Pancreas (tissue), 10 donors: ENCODE results near the gene GSN. TPM values are rescaled to one million over a fixed set of nuclear protein-coding genes. Genes with fewer than 3 reads are reported as not detected.

Experiments used
- ATAC-seq, 4 donors: fragments of 200-7000 bp; cut with Tn5 transposase; one replicate each; pipeline versions ENCODE4 v1.8.0 to v1.9.1; 2020; ENCODE audit warnings: mild to moderate bottlenecking in 4 of 4, moderate library complexity in 4 of 4
- DNase-seq, 6 donors: peaks; one replicate each; pipeline ENCODE4 v3.0.0-alpha.2; 2020
- FAIRE-seq: peaks from 2 replicates; lab custom pipeline; 2012; peaks lifted over from hg19 to GRCh38; lab: Jason Lieb, UNC
- H3K27ac ChIP-seq, 4 donors: fragments of 200-600 bp; sonication (generic); 1 replicate in 3 of 4; 2 replicates in 1 of 4; pipeline versions ENCODE4 v1.5.0 to v1.8.0; 2020
- H3K27me3 ChIP-seq, 4 donors: fragments of 200-600 bp; one replicate each; pipeline ENCODE4 v1.8.0; 2021
- H3K36me3 ChIP-seq, 3 donors: fragments of 200-600 bp; sonication (generic) in 1 of 3; one replicate each; pipeline versions ENCODE4 v1.5.0 to v1.8.0; 2020 to 2021
- H3K4me1 ChIP-seq, 3 donors: fragments of 200-600 bp; one replicate each; pipeline ENCODE4 v1.8.0; 2021
- H3K4me3 ChIP-seq, 4 donors: fragments of 200-600 bp; sonication (generic) in 2 of 4; one replicate each; pipeline versions ENCODE4 v1.5.0 to v1.8.0; 2020 to 2021
- H3K9me3 ChIP-seq, 4 donors: fragments of 200-600 bp; one replicate each; pipeline ENCODE4 v1.8.0; 2021
- WGBS, 2 donors: extraction: QIAGEN DNeasy Blood & Tissue Kit; methylation state at CpG; one replicate each; pipeline ENCODE4 v1.1.7; 2013; 5-methylcytosine and 5-hydroxymethylcytosine counted together
- intact Hi-C, 3 donors: fragments of 100-400 bp; cut with DNase I; formaldehyde crosslinking; loops; one replicate each; pipeline versions ENCODE4 v1.11.1 to v1.14.2; 2022
- polyA plus RNA-seq, 2 donors: library from polyadenylated mRNA; stranded (reverse); fragments of 200-250 nt; gene quantifications; one replicate each; pipeline ENCODE4 v1.2.3, GENCODE V29; 2013
- total RNA-seq, 6 donors: library from RNA; stranded (reverse); fragmentation: NEBNext Ultra II Directional in 4 of 6; extraction: Animal tissue kit (Norgen Biotek cat#: 25700) in 4 of 6; gene quantifications; one replicate each; pipeline versions ENCODE4 v1.2.1 to v1.2.4, GENCODE V29; 2021 to 2023
- TF ChIP-seq, protein P1 (sequence below), 4 donors: fragments of 200-600 bp; sonication (generic) in 3 of 4; IDR thresholded peaks; one replicate each; pipeline versions ENCODE4 v1.5.0 to v1.8.0; 2021; ENCODE audit warnings: antibody characterized with exemption in 4 of 4
- donor health status: healthy with polysubstance abuse.
- donor health status: DM: no; HTN: no; CAD: no; lungs with moderate emphysema.
- donor health status: DM: no; HTN: no; CAD: no.
- donor health status: control.
- donor health status: control.
- donor health status: Bipolar disorder and iron deficiency.
- donor health status: DM: yes; HTN: yes; CAD: no.
- donor health status: DM: no; HTN: no; CAD: no.
- donor health status: DM: no; HTN: no; CAD: no.
- donor health status: DM: yes; HTN: yes; CAD: no.

Gene GSN
- total and polyA plus RNA-seq, 8 donors = 44.0 to 193 (median 132) TPM

DNA sequence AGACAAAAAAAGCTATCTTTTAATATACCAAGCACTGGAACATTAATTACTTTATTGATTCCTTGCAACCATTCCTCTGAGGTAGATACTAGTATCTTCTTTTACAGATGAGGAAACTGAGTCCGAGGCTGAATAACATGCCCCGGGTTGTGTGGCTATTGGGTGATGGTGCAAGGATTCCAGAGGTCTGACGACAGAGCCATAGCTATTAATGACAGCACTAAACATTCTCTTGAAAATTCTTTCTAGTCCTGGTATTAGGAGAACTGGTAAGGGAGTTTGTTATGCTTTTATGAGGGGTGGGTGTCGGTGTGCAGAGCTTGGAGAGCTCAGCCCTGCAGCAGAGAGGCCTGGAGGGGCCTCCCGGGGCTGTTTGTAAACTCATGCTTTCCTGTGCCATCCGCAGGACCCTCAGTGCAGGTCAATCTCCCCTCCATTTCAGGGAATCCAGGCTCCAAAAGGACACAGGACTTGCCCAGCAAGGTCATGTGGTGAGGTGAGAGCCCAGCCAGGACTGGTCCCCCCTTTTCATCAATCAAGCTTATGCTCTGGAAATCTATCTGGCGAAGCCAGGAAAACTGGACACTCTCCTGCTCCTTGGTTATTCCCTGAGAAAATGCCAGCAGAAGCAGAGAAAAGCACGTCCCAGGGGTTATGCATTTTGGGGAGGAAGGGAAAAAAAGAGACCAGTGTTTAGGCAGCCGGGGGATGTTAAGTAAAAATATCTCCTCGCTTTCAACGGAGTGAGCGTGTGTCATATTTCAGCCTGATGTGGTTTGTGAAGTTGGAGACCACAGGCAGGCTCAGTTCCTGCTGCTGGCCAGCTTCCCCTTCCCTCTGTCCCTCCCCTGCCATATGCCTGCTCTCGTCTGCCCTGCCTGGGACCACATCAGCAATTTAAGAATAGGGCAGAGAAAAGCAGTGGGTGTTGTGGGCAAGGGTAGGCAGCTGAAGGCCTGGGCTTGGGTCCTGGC, 3.7 kb downstream of the GSN start:
- Histone ChIP-seq H3K27me3 (no peaks in the 10 kb centered on the region), H3K4me1 (peaks cover 0 to 7% (median 0%) of the 10 kb centered on the region in 3 donors), H3K27ac (peak overlapping the region in 2 of 4 donors; percentile 23 to 54), H3K9me3 (no peaks in the 10 kb centered on the region), H3K36me3 (no peaks in the 10 kb centered on the region), H3K4me3 (no peak overlapping the region)
- ATAC-seq (peak in 2 of 4 donors; percentile 9 to 20), FAIRE-seq (no peak), DNase-seq (no peak)
- WGBS, 2 donors = 78 to 79% methylated on average over 13 of the region's 13 CpGs
- intact Hi-C loops = no loop called here
- TF ChIP-seq, protein P1, sequence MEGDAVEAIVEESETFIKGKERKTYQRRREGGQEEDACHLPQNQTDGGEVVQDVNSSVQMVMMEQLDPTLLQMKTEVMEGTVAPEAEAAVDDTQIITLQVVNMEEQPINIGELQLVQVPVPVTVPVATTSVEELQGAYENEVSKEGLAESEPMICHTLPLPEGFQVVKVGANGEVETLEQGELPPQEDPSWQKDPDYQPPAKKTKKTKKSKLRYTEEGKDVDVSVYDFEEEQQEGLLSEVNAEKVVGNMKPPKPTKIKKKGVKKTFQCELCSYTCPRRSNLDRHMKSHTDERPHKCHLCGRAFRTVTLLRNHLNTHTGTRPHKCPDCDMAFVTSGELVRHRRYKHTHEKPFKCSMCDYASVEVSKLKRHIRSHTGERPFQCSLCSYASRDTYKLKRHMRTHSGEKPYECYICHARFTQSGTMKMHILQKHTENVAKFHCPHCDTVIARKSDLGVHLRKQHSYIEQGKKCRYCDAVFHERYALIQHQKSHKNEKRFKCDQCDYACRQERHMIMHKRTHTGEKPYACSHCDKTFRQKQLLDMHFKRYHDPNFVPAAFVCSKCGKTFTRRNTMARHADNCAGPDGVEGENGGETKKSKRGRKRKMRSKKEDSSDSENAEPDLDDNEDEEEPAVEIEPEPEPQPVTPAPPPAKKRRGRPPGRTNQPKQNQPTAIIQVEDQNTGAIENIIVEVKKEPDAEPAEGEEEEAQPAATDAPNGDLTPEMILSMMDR (IDR thresholded peaks at IDR 0.05) = no peak

DNA sequence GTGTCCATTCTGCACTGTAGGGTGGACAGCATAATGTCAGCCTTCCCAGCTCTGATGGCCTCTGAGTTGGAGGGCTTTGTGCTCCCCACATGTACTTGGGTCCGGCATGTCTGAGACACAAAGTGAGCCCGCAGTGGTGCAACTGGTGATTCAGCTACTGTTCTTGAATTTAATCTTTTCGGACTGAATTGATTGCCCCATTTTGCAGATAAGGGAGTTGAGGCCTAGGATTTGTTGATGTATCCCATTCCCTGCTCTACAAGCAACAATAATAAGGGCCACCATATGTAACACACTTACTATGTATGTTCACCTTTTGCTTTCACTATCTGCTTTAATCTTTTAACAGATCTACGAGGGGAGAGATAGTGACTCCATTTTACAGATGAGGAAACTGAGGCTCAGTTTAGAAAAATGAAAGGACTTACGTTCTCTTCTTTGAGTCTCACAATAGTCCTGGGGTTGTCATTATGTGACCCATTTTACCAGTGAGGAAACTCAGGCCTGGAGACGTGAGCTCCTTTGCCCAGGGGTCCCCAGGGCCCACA, 4.5 kb downstream of the GSN start:
- Histone ChIP-seq H3K9me3 (no peaks in the 10 kb centered on the region), H3K27me3 (no peaks in the 10 kb centered on the region), H3K36me3 (no peaks in the 10 kb centered on the region), H3K4me3 (no peak overlapping the region), H3K27ac (no peak overlapping the region), H3K4me1 (peaks cover 0 to 7% (median 0%) of the 10 kb centered on the region in 3 donors)
- TF ChIP-seq, protein P1 (IDR thresholded peaks at IDR 0.05) = no peak
- intact Hi-C loops = no loop called here
- no peak for DNase-seq
- no peak for ATAC-seq
- FAIRE-seq = no peak
- 76 to 83% methylated on average over 6 of the region's 6 CpGs for WGBS, 2 donors

DNA sequence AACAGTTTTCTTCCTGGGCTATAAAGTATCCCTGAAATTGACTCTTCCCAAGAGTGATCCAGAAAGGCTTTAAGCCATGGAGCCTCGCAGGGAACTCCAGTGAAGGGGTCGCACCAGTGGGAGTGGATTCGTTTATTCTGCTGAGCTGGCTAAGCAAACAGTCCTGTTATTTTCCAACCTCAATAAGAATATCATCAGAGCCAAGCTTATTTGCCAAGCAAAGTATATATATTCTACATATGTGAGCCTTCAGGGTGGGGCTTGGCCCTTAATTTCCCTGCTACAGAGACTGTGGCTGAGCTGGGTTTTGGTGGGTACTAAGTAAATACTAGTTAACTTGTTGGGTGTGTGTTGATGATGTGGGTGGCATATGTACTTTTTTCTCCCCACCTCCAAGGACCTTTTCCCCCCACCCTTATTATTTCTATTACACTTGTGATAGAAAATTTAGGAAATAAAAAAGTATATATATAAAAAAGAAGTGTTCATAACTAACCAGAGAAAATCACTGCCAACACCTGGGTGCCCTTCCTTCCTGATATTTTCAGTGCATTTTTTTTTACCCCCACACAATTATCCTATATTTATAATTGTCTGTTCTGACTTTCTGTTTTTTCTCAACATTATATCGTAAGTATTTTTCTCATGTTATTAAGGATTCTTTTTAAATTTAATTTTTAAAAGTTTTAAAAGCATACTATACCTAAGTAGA, 5.3 kb downstream of the GSN start:
- H3K9me3 ChIP-seq = no peaks in the 10 kb centered on the region
- WGBS, 2 donors = 81 to 83% methylated on average over 4 of the region's 4 CpGs
- ATAC-seq = no peak
- intact Hi-C loops = no loop called here
- no peak overlapping the region for H3K4me3 ChIP-seq
- no peak for FAIRE-seq
- TF ChIP-seq, protein P1 (IDR thresholded peaks at IDR 0.05) = no peak
- H3K27ac ChIP-seq = no peak overlapping the region
- peaks cover 0 to 7% (median 0%) of the 10 kb centered on the region in 3 donors for H3K4me1 ChIP-seq
- H3K36me3 ChIP-seq = no peaks in the 10 kb centered on the region
- no peaks in the 10 kb centered on the region for H3K27me3 ChIP-seq
- no peak for DNase-seq

DNA sequence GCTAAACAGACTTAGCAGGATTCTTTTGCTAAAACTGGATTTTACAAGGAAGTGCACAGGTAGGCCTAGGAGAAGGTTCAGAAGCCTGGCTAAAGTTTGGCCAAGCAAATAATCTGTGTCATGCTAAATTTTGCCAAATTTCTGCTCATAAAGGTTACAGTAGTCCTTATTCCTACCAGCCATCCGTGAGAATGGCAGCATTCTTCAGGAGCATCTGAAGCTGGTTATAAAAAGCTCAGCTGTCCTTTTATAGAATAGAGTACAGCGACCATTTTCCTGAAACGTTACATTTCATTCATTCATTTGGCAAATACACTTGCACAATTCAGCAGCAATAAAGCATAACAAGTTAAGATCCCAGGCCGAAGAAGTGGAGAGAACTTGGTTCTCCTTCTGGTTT, 6.9 kb downstream of the GSN start:
- no peak for DNase-seq
- no peaks in the 10 kb centered on the region for H3K36me3 ChIP-seq
- H3K4me1 ChIP-seq = peaks cover 0 to 10% (median 0%) of the 10 kb centered on the region in 3 donors
- no peaks in the 10 kb centered on the region for H3K9me3 ChIP-seq
- no peak for ATAC-seq
- no peaks in the 10 kb centered on the region for H3K27me3 ChIP-seq
- TF ChIP-seq, protein P1 (IDR thresholded peaks at IDR 0.05) = no peak
- H3K27ac ChIP-seq = no peak overlapping the region
- WGBS, 2 donors = 79 to 84% methylated on average over 4 of the region's 4 CpGs
- intact Hi-C loops = no loop called here
- H3K4me3 ChIP-seq = no peak overlapping the region
- no peak for FAIRE-seq
